ENCODE measurements around the gene CCN5.

CCN5 gene

GRCh38 chr20:44716309-44717106, 1.3 kb downstream of the CCN5 start:
- DNase-seq, result no peak

- peak; percentile 20 for DNase-seq
These were observed 2.8 kb downstream of the CCN5 start for GRCh38 chr20:44717986-44718385.

- no peak for DNase-seq
These were observed 4.7 kb downstream of the CCN5 start for GRCh38 chr20:44719841-44720240.

- DNase-seq, result no peak
These were observed 5.4 kb downstream of the CCN5 start for GRCh38 chr20:44720621-44720996.

- no peak for DNase-seq
These were observed 6.0 kb downstream of the CCN5 start for GRCh38 chr20:44720997-44721784.

GRCh38 chr20:44721785-44722054, 6.6 kb downstream of the CCN5 start:
- DNase-seq, result no peak

GRCh38 chr20:44722990-44723389, 7.8 kb downstream of the CCN5 start:
- DNase-seq, result no peak

- DNase-seq, result no peak
These were observed 8.2 kb downstream of the CCN5 start for GRCh38 chr20:44723391-44723790.

GRCh38 chr20:44723798-44724362, 8.7 kb downstream of the CCN5 start:
- no peak for DNase-seq

GRCh38 chr20:44724423-44725091, 9.4 kb downstream of the CCN5 start:
- DNase-seq, result no peak

- DNase-seq, result no peak
These were observed 10.7 kb downstream of the CCN5 start for GRCh38 chr20:44725837-44726236.

- no peak for DNase-seq
These were observed 11.9 kb downstream of the CCN5 start for GRCh38 chr20:44727039-44727438.

- no peak for DNase-seq
These were observed 12.5 kb downstream of the CCN5 start for GRCh38 chr20:44727651-44728050.

GRCh38 chr20:44728801-44729443, 13.8 kb downstream of the CCN5 start:
- DNase-seq, result peak; percentile 34

- DNase-seq, result no peak
These were observed 15.3 kb downstream of the CCN5 start for GRCh38 chr20:44730441-44730840.

GRCh38 chr20:44731657-44732056, 16.5 kb downstream of the CCN5 start:
- no peak for DNase-seq

- DNase-seq, result no peak
These were observed 17.2 kb downstream of the CCN5 start for GRCh38 chr20:44732327-44732726.

- peak; percentile 84 for DNase-seq
These were observed 18.3 kb downstream of the CCN5 start for GRCh38 chr20:44733341-44734069.

GRCh38 chr20:44734938-44735337, 19.8 kb downstream of the CCN5 start:
- DNase-seq, result no peak

- no peak for DNase-seq
These were observed 20.6 kb downstream of the CCN5 start for GRCh38 chr20:44735816-44736169.

- DNase-seq, result peak; percentile 89
These were observed 21.2 kb downstream of the CCN5 start for GRCh38 chr20:44736170-44737021.

- no peak for DNase-seq
These were observed 21.9 kb downstream of the CCN5 start for GRCh38 chr20:44737116-44737515.
